ENCODE measurements around the gene ARHGEF4. TPM values are rescaled to one million over a fixed set of nuclear protein-coding genes. Genes with fewer than 3 reads are reported as not detected.
"Not testable (repeated sequence)": the region's sequence is repeated elsewhere in the genome, so short reads cannot be mapped to it uniquely, and the experiment has no call there.

The ARHGEF4 gene
- total and polyA plus RNA-seq, 5 donors, result 1.8 to 5.2 (median 2.8) TPM

- H3K4me3 ChIP-seq (ENCODE audit: low read length); ATAC-seq; H3K27me3 ChIP-seq (ENCODE audit: control insufficient read depth, insufficient read depth); H3K4me1 ChIP-seq (ENCODE audit: control insufficient read depth, insufficient read depth, low read length); H3K27ac ChIP-seq (ENCODE audit: low read length); intact Hi-C loops (cut with DNase I); H3K9me3 ChIP-seq (ENCODE audit: control insufficient read depth, low read length); DNase-seq: not testable (repeated sequence)
- 96% methylated on average over 15 of the region's 15 CpGs for WGBS
Observed at GRCh38 chr2:131075578-131075977, 238.9 kb downstream of the ARHGEF4 start.

DNA sequence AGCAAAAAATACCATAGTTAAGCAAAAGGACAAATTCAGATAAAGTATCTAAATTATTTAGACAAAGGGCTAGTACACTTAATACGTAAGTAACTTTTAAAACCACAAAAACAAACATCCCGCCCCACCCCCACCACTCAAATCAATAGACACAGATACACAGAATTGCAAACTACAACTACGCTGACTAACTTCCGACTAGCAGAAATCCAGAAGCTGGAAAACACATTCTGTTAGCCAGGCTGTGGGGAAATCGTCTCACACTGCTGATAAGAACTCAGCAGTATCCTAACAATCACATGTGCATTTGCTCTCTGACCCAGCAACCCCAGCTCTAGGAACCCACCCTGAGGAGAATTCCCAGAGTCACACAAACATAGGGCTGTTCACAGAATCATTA is 240.0 kb downstream of the ARHGEF4 start:
- Histone ChIP-seq H3K27ac (ENCODE audit: low read length) (no peak overlapping the region), H3K4me3 (ENCODE audit: low read length) (no peak overlapping the region), H3K4me1 (ENCODE audit: control insufficient read depth, insufficient read depth, low read length) (peaks cover 3% of the 10 kb centered on the region), H3K9me3 (ENCODE audit: control insufficient read depth, low read length) (no peaks in the 10 kb centered on the region), H3K27me3 (ENCODE audit: control insufficient read depth, insufficient read depth) (no peaks in the 10 kb centered on the region)
- no peak for DNase-seq
- WGBS, result 70% methylated on average over 5 of the region's 5 CpGs
- intact Hi-C loops (cut with DNase I), result no loop called here
- ATAC-seq, result peak in 1 of 2 donors; percentile 36

DNA sequence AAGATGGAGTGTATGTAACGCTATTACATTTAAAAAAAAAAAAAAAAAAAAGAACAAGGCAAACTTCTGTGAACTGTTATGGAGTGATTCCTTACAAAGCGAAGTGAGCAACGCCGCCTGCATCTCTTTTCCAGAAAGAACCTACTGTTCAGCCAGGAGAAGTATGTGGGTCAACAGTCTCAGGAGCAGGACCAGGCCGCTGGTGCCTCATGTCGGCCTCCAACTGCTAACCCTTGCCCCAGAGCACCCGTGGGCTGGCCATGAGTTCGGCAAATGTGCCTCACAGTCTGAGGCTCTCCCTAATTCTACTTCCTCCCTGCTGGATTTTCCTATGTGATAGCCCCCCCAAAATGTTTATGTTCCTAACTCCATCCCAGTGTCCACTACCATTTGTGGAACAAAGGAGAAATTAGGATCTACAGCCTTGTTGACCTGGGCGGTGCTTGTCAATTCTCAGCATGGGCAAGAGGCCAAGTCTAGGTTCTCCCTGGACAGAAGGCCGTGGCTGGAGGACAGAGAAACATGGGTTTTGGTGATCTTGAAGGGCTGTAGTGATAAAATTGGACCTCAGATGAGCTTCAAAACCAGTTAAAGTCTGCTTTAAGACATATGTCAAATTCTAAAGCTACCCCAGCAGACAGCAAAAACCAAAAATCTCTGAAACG is 240.6 kb downstream of the ARHGEF4 start:
- intact Hi-C loops (cut with DNase I), result no loop called here
- Histone ChIP-seq H3K4me1 (ENCODE audit: control insufficient read depth, insufficient read depth, low read length) (peaks cover 5% of the 10 kb centered on the region), H3K27me3 (ENCODE audit: control insufficient read depth, insufficient read depth) (no peaks in the 10 kb centered on the region), H3K4me3 (ENCODE audit: low read length) (no peak overlapping the region), H3K9me3 (ENCODE audit: control insufficient read depth, low read length) (no peaks in the 10 kb centered on the region), H3K27ac (ENCODE audit: low read length) (no peak overlapping the region)
- WGBS, result 74% methylated on average over 11 of the region's 11 CpGs
- no peak for DNase-seq
- peak in 1 of 2 donors; percentile 65 for ATAC-seq

DNA sequence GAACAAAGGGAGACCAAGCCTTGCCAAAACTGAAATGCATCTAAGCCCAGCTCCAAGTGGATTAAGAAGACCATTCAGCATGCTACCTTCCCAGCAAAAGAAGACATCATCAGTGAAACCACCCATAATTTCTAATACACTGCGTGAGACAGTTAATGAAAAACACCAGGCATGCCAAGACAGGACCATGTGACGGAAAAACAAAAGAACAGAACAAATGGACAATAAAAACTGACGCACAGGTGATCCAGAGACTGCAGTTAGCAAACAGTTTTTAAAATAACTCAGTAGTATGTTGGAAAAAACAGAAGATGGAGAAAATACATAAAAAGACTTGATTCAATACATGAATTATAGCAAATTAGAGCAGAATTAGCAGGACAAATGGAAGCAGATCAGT is 241.3 kb downstream of the ARHGEF4 start:
- DNase-seq (no peak), ATAC-seq (no peak)
- Histone ChIP-seq H3K27me3 (ENCODE audit: control insufficient read depth, insufficient read depth) (no peaks in the 10 kb centered on the region), H3K27ac (ENCODE audit: low read length) (no peak overlapping the region), H3K4me3 (ENCODE audit: low read length) (no peak overlapping the region), H3K4me1 (ENCODE audit: control insufficient read depth, insufficient read depth, low read length) (peaks cover 7% of the 10 kb centered on the region), H3K9me3 (ENCODE audit: control insufficient read depth, low read length) (no peaks in the 10 kb centered on the region)
- intact Hi-C loops (cut with DNase I), result no loop called here
- WGBS, result 84% methylated on average over 3 of the region's 3 CpGs

GRCh38 chr2:131079931-131080330 is 243.2 kb downstream of the ARHGEF4 start:
- ATAC-seq; H3K4me1 ChIP-seq (ENCODE audit: control insufficient read depth, insufficient read depth, low read length); H3K4me3 ChIP-seq (ENCODE audit: low read length); H3K27ac ChIP-seq (ENCODE audit: low read length); H3K27me3 ChIP-seq (ENCODE audit: control insufficient read depth, insufficient read depth); H3K9me3 ChIP-seq (ENCODE audit: control insufficient read depth, low read length); intact Hi-C loops (cut with DNase I); DNase-seq: not testable (repeated sequence)
- WGBS, result 94% methylated on average over 6 of the region's 6 CpGs

DNA sequence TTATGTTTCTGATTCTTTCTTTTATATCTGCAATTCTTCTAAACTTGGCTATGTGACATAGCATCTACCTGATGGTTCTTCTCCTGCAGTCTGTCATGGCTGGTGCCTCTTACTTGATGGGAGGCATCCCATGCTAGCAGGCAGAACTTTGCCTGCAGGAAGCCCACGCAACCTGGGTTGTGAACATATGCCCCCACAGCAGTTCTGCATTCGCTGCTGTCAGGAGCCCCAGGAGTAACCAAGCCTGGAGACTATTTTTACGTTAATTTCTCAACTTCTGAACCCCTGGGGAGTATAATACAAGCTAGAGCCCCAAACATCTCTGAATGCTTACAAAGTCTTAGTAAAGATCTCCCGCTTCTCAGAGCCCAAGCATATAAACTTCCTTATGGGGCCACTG is 244.5 kb downstream of the ARHGEF4 start:
- Histone ChIP-seq H3K4me3 (ENCODE audit: low read length) (no peak overlapping the region), H3K27ac (ENCODE audit: low read length) (no peak overlapping the region), H3K4me1 (ENCODE audit: control insufficient read depth, insufficient read depth, low read length) (peaks cover 6% of the 10 kb centered on the region), H3K27me3 (ENCODE audit: control insufficient read depth, insufficient read depth) (no peaks in the 10 kb centered on the region), H3K9me3 (ENCODE audit: control insufficient read depth, low read length) (no peaks in the 10 kb centered on the region)
- ATAC-seq (no peak), DNase-seq (no peak)
- intact Hi-C loops (cut with DNase I), result no loop called here
- WGBS, result 85% methylated on average over 4 of the region's 4 CpGs

GRCh38 chr2:131085646-131086045 is 248.9 kb downstream of the ARHGEF4 start:
- intact Hi-C loops (cut with DNase I), result no loop called here
- WGBS, result 61% methylated on average over 2 of the region's 2 CpGs
- peaks cover 6% of the 10 kb centered on the region for H3K4me1 ChIP-seq (ENCODE audit: control insufficient read depth, insufficient read depth, low read length)
- H3K4me3 ChIP-seq (ENCODE audit: low read length), result no peak overlapping the region
- peak; percentile 28 to 32 for ATAC-seq
- no peaks in the 10 kb centered on the region for H3K9me3 ChIP-seq (ENCODE audit: control insufficient read depth, low read length)
- no peak for DNase-seq
- H3K27me3 ChIP-seq (ENCODE audit: control insufficient read depth, insufficient read depth), result no peaks in the 10 kb centered on the region
- H3K27ac ChIP-seq (ENCODE audit: low read length), result no peak overlapping the region

- Histone ChIP-seq H3K9me3 (ENCODE audit: control insufficient read depth, low read length) (no peaks in the 10 kb centered on the region), H3K4me1 (ENCODE audit: control insufficient read depth, insufficient read depth, low read length) (no peaks in the 10 kb centered on the region), H3K27ac (ENCODE audit: low read length) (peak overlapping the region; percentile 93), H3K4me3 (ENCODE audit: low read length) (peak overlapping the region; percentile 90), H3K27me3 (ENCODE audit: control insufficient read depth, insufficient read depth) (no peaks in the 10 kb centered on the region)
- 1% methylated on average over 26 of the region's 26 CpGs for WGBS
- ATAC-seq, result no peak
- intact Hi-C loops (cut with DNase I), result no loop called here
- DNase-seq, result no peak
Observed at GRCh38 chr2:131092458-131093005, 255.8 kb downstream of the ARHGEF4 start.

DNA sequence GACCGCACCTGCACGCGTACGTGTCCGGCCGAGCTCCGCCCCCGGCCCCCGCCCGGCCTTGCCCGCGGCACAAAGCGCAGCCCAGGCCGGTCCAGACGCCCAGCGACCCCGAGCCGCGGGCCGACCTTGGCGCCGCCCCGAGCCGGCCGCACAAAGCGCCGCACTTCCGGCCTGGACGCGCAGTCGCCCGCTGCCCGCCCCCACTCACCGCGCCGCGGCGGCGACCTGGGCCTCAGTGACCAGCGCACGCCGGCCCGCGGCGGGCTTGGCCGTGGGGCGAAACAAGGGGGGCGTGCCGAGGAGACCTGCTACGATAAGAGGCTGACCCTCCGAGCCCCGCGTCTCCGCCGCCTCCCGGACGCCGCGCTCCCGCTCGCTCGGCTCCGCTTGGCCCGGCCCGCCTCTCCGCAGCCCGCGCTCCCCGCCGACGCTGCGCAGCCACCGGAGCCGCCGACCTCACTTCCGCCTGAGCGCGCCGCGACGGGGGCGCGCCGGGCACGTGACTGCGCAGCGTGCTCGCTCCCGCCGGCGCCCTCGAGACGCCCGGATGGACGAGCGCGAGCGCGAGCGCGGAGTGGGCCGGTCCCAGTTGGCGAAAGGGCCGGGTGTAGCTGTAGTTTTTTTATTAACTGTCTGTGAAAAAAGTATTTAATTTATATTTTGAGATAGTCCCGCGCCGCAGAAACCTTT is 256.4 kb downstream of the ARHGEF4 start, which contains the start of gene FAM168B:
TSS of gene FAM168B (minus strand) at position 455 of the 690 bp plus-strand sequence. CDS start 10,814 bp downstream, outside the sequence.
- WGBS, result under 1% methylated on average over 107 of the region's 107 CpGs

GRCh38 chr2:131093696-131094462 is 257.2 kb downstream of the ARHGEF4 start:
- ATAC-seq, result peak; percentile 90
- DNase-seq, result peak in 1 of 3 donors; percentile 62
- Histone ChIP-seq H3K4me3 (ENCODE audit: low read length) (peak overlapping the region; percentile 90), H3K27me3 (ENCODE audit: control insufficient read depth, insufficient read depth) (no peaks in the 10 kb centered on the region), H3K9me3 (ENCODE audit: control insufficient read depth, low read length) (no peaks in the 10 kb centered on the region), H3K27ac (ENCODE audit: low read length) (peak overlapping the region; percentile 94), H3K4me1 (ENCODE audit: control insufficient read depth, insufficient read depth, low read length) (no peaks in the 10 kb centered on the region)
- intact Hi-C loops (cut with DNase I), result no loop called here
- WGBS, result 12% methylated on average over 37 of the region's 37 CpGs

More for the DNA sequence above, 256.4 kb downstream of the ARHGEF4 start, which contains the start of gene FAM168B:
- Histone ChIP-seq H3K27me3 (ENCODE audit: control insufficient read depth, insufficient read depth) (no peaks in the 10 kb centered on the region), H3K9me3 (ENCODE audit: control insufficient read depth, low read length) (no peaks in the 10 kb centered on the region), H3K27ac (ENCODE audit: low read length) (peak within 1 kb of the TSS; percentile 94), H3K4me3 (ENCODE audit: low read length) (peak within 1 kb of the TSS; percentile 90), H3K4me1 (ENCODE audit: control insufficient read depth, insufficient read depth, low read length) (no peaks in the 10 kb centered on the region)
- intact Hi-C loops (cut with DNase I), result no loop called here
- peak; percentile 88 to 96 (median 96) for DNase-seq
- ATAC-seq, result peak; percentile 97 to 98

All from right cardiac atrium (tissue), 5 donors.